GDM1 (cell line): ENCODE results near the gene SLX4.
"Not testable (repeated sequence)": the region's sequence is repeated elsewhere in the genome, so short reads cannot be mapped to it uniquely, and the experiment has no call there.

Experiments used
- DNase-seq: peaks from one replicate; lab custom pipeline; 2025; lab: John Stamatoyannopoulos, UW

The SLX4 gene

DNA sequence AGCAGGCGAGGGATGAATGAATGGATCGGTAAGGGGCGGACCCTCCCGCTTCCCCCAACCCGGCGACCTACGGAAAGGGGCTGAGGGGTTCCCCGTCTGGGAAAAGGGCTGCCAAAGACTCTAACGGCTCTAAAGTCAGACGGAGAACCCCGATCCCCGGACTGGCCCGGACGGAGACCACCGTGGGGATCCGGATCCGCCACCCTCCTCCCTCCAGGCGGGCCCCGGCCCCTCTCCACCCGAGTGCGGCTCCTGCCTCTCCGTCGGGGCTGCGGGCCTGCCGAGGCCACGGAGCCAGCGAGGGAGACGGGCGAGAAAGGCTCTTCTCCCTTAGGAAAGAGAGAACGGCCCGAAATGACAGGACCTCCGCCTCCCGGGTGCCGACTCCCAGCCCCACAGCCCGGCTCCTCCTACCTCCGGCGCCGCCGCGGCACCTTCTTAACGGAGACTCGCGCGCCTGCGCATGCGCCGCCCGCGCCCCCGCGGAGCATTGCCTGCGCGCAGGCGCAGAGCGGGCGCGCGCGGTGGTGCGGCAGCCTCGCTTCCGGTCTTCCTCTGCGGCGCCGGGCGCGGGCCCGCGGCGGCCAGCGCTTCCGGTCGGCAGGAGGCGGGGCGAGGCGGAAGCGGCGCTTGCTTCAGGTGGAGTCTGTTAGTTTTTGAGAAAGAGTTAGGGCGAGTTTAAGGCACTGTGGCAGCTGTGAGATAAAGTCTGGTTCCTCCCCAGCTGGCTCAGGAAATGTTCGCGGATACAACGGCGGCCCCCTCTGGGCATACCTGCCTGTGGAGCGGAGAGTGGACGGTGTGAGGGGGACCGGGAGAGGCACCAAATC is at the start of gene SLX4:
SLX4 (minus strand) TSS at position 461 of the 830 bp plus-strand sequence. CDS start 2,642 bp downstream, outside the sequence.
- DNase-seq, result peak; percentile 94

- no peak for DNase-seq
These were observed 47.8 kb upstream of the SLX4 start for GRCh38 chr16:3659251-3659650.

- DNase-seq, result no peak
These were observed 45.4 kb upstream of the SLX4 start for GRCh38 chr16:3656491-3657468.

DNA sequence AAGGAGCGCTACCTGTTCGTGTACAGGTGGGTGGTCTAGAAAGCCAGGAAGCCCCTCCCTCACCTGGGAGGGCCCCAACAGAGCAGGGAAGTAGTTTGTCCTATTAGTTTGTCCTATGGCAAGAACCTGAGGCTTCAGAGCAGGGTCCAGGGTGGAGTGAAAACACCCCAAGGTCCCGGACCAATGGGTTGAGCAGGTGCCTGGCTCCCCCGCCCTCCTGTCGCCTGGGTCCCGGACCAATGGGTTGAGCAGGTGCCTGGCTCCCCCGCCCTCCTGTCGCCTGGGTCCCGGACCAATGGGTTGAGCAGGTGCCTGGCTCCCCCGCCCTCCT is 44.7 kb upstream of the SLX4 start:
- not testable (repeated sequence) for DNase-seq

DNA sequence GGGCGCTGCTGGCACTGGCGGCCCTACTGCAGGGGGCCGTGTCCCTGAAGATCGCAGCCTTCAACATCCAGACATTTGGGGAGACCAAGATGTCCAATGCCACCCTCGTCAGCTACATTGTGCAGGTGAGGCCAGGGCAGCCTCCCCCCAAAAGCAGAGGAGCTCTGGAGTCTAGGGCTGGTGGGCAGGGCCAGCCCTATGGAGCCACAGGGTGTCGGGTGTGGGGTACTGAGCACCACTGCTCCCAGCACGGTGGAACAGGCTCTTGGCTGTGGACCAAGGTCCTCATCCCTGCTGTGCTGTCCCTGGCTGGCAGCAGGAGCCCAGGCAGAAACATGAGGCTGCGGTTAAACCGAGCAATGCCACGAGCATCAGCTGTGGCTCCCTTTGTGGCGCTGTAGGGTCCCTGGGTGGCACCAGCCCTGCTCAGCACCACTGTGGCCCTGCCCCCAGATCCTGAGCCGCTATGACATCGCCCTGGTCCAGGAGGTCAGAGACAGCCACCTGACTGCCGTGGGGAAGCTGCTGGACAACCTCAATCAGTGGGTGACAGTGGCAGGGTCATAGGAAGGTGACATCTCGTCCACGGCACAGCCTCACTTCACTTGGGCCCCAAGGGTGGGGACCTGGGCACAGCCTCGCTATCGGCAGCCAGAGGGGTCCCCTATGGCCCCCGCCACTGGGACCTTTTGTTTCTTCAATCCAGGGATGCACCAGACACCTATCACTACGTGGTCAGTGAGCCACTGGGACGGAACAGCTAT is 44.2 kb upstream of the SLX4 start:
- DNase-seq, result no peak

DNA sequence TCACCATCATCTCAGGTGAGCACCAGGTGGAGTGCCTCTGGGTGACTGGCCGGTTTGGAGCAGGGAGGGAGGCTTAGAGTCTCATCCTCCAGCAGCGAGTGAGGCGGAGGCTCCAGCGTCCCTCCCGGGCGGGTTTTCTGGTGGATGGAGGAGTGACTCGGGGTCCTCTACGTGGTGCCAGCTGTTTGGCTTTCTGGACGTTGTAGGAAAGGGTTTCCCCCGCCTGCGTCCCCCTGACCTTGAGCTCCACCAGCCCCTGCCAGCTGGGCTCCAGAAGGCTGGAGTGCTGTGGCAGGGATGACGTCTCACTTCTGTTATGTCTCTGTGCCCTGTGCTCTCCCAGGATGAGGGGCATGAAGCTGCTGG is 43.6 kb upstream of the SLX4 start:
- DNase-seq, result no peak

DNA sequence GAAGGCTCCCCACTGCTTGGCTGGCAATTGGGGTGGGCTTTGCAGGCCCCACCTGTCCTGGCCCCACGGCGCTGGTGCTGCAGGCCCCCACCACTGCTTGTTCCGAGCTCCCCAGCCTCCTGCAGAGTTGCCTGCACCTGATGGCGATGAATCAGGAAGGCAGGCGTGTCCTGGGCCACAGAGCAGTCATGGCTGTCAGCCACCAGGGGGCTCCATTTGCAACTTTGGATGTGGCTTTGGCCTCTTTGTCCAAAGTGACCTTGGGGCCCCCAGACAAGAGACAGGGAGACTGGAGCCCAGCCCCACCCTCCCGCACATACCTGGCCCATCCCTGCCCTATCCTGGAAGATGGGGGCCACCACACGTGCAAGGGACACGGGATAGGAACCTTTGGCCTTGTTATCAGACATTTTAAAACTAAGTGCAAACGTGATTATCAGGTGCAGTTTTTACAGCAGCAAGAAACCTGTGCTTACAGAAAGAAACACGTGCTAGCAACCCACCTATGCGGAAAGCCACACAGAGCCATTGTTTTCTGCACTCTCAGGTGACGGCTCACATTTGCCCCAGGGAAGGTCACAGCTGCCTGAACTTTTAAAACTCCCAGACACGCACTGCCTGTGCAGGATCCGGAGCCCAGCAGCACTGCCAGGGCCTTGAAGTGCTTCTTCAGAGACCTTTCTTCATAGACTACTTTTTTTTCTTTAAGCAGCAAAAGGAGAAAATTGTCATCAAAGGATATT is 43.0 kb upstream of the SLX4 start, which contains the start of gene DNASE1:
DNASE1 (plus strand) TSS at position 443 of the 743 bp plus-strand sequence. CDS start 683 bp downstream, outside the sequence.
- peak; percentile 16 for DNase-seq

DNA sequence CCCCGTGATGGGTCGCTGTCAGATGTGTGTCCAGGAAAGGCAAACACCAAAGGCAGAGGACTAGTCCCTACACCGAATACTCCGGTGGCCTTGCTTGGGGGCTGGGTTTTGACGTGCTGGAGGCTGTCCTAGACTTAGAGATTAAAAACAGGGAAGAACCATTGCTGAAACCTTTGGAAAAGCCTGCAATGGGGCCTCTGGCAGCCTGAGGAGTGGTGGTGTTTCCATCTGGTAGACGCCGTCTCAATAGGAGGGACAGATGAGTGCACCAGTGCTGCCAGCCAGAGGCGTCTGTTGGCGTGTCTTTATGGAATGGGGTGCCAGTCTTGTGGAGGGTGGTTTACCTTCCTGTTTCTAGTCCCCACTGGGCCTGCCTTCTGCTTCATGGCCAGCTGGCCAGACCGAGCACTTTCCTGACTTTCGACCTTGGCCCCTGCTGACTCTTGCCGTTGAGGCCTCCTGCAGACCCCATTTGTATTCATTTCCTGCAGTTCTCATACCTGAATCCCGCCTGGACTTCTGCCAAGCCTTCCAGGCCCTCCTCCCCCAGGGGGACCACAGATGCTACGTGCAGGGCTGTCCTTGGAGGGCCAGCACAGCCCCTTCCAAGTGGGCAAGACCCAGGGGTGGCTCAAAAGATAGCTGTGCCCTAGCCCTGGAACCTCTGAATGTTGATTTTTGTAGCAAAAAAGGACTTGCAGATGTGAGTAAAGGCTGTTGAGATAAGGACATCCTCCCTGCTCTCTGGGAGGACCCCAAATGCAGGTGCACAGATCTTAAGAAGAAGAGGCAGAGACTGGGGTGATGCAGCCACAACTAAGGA is 41.2 kb upstream of the SLX4 start:
- no peak for DNase-seq

- no peak for DNase-seq
These were observed 40.3 kb upstream of the SLX4 start for GRCh38 chr16:3651461-3652372.

DNA sequence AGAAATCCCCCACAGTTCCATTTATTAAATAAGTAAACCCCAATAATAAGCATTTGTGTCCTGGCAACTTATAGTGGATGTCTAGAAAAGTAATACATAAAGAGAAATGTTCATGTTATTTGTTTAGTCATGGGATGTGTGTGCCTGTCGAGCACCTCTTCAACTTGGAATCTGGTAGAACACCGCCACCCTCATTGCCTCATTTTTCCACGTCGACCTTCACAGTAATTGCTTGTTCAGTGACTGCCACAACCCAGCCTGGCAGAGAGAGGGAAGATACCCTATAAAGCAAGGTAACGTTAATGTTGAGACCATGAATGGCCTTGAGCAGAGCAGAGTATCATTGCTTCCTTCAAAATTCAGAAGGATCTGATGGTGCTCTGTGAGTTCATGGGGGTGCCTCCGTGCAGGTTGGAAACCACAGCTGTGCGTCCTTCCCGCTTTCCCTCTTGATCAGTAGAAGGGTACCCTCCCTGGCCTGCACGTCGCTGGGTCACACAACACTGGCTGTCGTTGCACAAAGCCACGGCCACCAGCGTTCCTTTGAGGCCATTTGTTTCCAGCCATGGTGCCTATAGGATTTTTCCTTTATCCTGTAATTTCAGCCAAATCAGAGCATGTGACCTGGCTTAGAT is 39.3 kb upstream of the SLX4 start:
- no peak for DNase-seq

GRCh38 chr16:3646348-3646920 is 35.0 kb upstream of the SLX4 start:
- DNase-seq, result no peak

- DNase-seq, result no peak
These were observed 34.3 kb upstream of the SLX4 start for GRCh38 chr16:3645504-3646347.

- no peak for DNase-seq
These were observed 33.7 kb upstream of the SLX4 start for GRCh38 chr16:3645108-3645503.

DNA sequence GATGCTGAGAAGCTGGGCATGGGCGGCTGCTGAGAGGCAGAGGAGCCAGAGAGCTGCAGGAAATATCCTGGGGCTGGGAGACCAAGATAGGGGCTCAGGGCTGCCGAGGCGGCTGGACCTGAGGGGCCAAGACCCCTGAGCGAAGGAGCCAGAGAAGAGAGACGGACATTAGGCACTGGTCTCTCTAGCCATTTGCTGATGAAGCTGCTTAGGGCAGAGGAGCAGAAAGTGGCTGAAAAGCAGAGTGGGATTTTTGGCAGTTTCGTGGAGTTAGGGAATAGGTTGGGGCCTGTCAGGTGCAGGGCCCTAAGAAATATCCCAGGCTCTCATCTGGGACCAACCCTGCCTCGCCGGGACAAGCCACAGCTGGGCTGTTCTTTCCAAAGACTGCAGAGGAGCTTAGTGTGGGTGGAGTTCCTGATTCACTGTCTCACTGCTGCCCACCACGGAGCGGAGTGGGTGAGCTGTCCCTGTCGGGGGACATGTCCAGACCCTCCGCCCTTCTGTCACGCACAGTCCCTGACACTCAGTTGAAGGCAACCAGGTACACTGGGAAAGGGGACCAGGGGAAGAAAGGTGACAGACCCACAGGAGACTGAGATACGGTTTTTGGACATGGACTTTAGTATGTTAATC is 31.8 kb upstream of the SLX4 start:
- DNase-seq, result no peak

DNA sequence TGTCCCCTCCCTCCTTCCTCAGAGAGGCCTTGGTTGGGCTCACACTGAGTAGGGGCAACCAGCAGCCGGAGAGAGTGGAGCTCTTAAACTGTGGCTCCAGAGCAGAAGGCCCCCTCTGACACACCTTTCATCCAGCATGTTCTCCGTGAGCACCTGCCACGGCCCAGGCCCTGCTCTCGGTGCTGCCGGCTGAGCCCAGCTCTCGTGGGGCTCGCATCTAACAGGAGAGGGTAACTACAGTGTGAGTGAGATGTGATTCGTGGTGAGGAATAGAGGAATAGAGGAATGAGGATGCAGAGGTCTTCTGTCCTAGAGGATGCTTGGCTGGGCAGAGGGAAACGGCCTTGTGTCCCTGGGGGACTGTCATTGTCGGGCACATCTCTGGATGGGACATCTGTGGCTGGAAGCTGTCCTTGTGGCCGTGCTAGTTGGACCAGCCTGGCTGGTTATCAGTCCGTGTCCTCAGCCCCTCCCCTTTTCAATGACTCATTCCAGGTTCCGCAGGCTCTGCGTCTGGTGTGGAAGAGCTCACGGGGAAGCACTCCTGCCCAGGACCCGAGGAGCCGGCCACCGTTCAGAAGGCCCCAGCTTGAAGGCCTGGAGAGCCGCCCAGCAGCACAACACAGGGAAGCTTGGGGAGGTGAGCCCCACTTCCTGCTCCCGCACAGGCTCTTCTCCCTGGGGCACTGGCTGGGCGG is 31.1 kb upstream of the SLX4 start:
- DNase-seq, result no peak

GRCh38 chr16:3641801-3642396 is 30.5 kb upstream of the SLX4 start:
- DNase-seq, result no peak
